Activated CD4-positive, CD25-positive, alpha-beta regulatory T cell treated with anti-CD3 and anti-CD28 coated beads, Interleukin-2, amount 50 U/mL, for 24 hours (primary cell): ENCODE measurements around the gene OR51F2.
"Not testable (repeated sequence)": the region's sequence is repeated elsewhere in the genome, so short reads cannot be mapped to it uniquely, and the experiment has no call there.

Experiments
- ATAC-seq, 2 donors: fragments of 150-1000 bp; cut with Tn5 transposase; one replicate each; pipeline ENCODE4 v1.10.0; 2021; ENCODE audit warnings: mild to moderate bottlenecking in 1 of 2, moderate library complexity in 1 of 2

The OR51F2 gene, protein sequence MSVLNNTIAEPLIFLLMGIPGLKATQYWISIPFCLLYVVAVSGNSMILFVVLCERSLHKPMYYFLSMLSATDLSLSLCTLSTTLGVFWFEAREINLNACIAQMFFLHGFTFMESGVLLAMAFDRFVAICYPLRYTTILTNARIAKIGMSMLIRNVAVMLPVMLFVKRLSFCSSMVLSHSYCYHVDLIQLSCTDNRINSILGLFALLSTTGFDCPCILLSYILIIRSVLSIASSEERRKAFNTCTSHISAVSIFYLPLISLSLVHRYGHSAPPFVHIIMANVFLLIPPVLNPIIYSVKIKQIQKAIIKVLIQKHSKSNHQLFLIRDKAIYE

DNA sequence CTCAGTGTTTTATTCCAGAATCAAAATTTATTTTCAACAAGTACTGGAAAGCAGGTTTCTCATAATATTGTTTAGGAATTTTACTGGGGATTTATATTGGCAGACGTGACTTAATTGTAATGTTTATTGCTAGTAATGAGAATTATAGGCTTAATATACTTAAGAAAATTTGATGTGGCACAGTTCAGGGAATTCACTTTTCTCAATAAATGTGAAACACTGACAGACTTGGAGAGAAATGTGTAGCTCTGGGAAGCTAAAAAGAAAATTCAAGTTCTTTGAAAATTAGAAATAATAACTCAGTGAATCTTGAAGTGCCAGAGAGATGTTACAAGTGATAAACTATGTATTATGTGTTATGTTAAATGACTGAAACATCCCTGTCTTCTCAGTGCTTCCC, at the start of gene OR51F2:
Gene OR51F2 (plus strand): TSS at position 301 of the 400 bp plus-strand sequence. CDS start 101 bp downstream, outside the sequence.
- no peak for ATAC-seq

DNA sequence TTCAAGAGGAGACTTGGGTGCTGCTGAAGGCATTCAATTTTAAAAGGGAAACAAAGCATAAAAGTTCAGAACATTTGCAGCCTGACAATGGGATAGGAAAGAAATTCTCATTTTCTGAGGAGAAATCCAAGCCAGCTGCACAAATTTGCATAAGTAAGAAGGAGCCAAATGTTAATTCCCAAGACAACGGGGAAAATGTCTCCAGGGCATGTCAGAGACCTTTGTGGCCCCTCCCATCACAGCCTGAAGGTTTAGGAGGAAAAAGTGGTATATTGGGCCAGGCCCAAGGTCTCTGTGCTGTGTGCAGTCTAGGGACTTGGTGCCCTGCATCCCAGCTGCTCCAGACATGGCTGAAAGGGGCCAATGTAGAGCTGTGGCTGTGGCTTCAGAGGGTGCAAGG, 38.7 kb upstream of the OR51F2 start:
- no peak for ATAC-seq

DNA sequence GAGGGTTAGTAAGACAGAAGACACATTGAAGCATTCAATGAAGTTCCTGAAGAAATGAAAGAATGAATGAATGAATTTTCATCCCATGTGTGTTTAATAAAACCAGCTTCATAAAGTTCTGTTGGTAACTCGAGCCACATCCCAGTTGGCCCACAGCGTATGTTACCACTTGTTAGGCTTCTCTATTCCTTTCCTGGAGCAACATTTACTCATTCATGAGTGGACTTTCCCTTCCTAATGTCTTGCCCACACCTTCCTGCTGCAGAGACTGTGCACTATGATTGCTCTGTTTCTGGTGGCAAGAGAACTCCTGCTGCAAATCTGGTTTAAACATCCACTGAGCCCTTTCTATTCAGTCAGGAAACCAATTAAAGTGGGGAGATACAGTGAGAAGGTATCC, 23.9 kb upstream of the OR51F2 start:
- no peak for ATAC-seq

DNA sequence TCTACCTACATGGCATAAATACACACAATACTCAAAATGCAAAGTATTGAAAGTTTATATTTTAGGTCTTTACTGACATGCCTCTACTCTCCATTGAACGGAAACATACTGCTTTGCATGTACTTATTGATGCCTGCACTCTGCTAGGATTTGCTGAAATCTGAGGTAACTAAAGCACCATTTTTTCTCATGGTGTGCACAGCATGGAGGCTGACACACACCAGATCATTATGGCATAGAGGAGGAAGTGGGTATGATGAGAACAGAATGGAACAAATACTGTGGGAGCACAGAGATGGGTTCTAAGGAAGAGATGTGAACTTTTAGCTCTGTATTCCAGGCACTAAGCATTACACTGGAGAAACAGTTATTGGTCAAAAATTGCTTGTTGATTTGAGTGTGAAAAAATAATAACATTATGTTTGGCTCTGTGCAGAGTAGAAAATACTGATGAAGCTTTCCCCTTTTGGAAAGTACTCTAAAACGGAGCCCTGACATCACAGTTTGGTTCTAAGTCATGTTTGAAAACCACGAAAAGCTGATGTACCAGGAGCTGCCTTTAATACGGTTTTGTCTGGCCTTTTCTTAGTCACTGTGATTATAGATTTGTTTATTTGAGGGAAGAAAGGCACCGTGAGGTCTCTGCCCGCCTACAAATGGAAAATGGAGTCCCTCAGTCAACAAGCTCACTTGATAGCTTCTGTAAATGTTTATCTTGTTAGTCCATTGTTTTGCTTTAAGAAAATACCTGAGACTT, 22.5 kb upstream of the OR51F2 start:
- ATAC-seq, result no peak

DNA sequence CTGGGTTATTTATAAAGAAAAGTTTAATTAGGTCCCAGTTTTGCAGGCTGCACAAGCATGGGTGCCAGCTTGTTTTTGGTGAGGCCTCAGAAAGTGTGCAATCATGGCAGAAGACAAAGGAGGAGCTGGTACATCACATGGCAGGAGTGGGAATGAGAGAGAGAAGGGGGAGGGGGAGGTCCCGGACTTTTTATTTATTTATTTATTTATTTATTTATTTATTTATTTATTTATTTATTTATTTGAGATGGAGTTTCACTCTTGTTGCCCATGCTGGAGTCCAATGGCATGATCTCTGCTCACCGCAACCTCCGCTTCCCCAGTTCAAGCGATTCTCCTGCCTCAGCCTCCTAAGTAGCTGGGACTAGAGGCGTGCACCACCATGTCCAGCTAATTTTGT, 19.8 kb upstream of the OR51F2 start:
- not testable (repeated sequence) for ATAC-seq

DNA sequence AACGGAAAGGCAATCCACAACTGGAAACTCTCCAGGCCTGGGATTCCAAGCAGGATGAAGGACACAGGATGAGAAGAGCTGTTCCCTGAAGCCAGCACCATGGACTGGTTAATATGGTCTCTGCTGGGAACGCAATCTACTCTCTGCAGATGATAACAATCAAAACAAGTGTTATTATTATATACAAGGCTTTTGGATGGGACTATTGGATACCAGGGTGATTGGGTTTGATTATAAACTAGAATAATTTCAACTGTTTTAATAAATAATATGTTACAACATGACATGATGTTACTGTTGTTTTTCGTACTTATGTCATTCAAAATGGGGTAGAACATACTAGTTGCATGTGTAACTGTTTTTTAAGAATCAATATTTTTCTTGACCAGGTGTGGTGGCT, 16.8 kb upstream of the OR51F2 start, which contains the start of gene OR52R1:
Gene OR52R1 (minus strand): TSS at position 101 of the 400 bp plus-strand sequence. CDS start 0 bp downstream, at position 101.
- no peak for ATAC-seq

DNA sequence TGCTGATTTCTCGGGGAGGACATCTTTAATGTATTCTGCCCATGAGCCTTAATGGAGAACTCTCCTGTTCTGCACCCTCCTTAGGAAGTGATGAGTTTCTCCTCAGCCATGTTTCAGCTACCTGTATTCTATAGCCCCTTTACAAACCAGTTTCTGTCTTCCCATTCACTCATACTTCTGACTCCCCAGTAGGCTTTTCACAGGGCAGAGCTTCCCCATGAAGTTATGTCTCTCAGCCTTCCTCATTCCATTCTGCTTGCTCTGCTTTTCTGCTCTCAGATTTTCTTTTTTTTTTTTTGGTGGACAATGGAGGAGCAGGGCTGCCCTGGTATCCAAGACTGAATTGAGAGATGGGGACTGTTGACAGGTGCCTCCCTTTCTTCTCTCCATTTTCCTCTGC, 12.6 kb upstream of the OR51F2 start:
- ATAC-seq, result no peak

DNA sequence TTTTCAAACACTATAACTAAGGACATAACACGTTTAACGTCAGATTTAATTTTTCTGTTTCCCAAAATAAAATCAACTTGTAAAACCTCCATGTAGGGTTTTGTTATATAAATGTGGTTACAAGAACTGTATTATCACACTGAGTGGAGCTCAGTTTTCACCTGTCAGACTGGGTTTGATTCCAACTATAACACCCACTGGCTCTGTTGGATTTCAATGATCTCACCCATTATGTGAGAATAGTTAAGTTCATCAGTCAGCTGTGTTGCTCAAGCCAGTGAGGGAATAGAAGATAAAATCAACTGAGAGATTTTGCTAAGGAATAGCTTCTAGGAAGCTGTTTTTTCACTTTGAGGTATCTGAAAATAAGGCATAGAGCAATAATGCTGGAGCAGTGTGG, 11.9 kb upstream of the OR51F2 start:
- no peak for ATAC-seq

DNA sequence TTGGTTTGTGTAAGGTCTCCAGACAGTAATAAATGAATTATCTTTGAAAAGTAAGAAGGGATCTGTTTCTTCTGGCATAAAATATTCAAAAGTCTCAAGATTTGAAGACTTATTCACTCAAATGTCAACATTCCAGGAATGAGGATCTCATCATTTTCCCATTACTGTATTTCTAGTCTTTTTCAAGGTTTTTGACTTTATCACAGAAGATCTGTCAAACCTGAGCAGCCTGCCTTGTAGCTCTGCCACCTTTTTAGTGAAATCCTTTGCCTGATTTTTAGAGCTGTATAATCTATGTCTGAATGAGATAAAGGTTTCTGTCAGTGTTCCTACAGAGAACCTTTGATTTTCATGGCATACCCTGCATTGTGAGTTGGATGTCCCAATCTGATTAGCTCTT, 4.0 kb downstream of the OR51F2 start:
- no peak for ATAC-seq

DNA sequence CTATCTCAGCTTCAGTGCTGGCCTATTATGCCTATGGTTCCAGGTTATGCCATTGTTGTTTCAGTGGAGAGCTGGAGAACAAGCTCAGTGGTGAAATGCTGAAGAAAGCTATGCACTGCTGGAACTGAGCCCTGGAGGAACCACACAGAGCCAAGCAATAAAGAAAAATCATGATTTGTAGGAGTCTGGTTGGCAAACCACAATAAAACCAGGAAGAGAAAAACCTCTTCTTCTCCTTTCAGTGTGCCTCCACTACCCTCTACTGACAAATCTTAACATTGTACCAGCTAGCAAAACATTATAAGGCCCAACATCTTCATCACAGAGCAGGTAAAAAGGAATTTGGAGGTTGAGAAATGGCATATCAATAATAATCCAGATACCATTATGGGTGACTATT, 5.3 kb downstream of the OR51F2 start:
- ATAC-seq, result no peak

DNA sequence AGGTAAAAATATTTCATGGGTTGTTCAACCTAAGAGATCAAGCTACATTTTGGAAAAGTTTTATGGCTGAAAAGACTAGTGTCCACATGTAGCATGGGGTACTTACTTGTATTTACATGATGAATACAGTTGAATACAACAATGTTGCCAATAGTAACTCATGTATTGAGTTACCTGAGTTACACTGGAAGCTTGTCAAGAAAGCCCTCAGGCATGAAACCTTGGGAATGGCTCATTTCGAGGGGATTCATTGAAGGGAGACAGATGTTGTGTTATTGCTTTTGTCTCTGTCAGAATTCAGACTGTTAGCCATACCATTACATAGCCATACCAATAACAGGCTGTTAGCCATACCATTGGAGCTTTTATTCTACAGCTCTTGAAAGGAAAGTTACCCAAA, 9.2 kb downstream of the OR51F2 start:
- ATAC-seq, result no peak

DNA sequence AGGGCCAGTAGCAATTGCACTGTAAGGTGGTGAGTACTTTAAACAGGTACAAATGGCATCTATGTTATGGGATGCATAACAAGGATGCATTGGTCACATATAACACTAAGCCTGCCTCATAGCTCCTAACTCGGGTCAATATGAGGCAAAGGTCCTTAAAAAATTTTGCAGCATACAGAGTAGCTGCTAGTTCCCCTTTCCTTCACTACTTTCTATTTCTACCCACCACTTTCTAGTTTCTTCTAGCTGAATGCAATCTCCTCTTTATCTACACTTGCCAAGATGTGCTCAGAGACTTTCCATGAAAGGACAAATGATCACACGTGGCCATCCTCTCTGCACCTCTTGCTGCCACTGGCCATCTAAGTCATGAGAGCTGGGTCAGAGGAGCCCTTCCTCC, 9.8 kb downstream of the OR51F2 start:
- ATAC-seq, result no peak

DNA sequence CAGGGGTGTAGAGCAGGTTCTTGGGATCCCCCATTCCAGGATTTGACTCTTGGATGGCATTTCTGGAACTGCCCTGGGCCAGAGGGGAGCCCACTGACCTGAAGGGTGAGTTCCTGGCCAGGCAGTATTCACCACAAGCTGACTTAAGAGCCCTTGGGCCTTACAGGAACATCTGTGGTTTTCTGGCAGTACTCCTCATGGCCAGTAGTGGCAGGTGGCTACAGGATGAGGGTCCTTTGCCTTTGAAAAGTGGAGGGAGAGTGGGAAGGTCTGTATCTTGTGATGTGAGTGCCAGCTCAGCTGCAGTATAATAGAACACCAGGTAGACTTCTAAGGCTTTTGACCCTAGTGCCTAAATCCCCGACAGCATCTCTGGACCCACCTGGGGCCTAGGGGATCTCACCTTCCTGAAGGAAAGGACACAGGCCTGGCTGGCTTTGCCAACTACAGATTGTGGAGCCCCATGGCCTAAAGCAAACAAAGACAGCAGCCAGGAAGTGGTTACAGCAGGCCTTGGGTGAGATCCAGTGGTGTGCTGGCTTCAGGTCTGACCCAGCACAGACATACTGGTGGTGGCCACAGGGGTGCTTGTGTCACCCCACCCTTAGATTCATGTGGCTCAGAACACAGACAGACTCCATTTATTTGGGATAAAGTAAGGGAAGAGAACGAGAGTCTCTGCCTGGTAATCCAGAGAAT, 18.9 kb downstream of the OR51F2 start:
- ATAC-seq, result no peak

DNA sequence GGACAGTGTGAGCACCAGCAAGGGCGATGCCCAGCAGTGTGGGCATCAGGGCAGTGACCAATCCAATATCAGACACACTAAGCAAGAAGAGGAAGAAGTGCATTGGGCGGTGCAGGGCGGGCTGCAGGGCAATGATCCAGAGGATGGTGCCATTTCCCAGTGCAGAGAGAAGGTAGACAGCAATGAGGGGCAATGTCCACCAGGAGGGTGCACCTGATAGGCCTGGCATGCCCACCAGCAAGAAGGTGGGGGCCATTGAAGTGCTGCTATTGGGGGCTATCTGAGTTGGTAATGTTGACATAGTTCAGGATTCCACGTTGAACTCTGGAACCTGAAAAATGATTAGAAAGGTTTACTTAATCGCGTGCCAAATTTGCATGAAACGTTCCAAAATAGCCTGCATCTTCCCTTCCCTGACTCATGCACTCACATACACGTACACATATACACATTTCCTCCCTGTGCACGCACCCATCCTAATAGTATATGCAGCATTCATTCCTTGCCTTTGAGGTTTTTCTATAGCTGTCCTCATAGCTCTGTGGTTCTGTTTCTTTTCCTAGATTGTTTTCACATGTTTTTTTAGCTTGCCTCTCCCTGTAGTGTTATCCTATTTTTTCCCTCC, 27.9 kb downstream of the OR51F2 start, which contains the start of gene OR51S1:
Gene OR51S1 (minus strand): TSS at position 301 of the 625 bp plus-strand sequence. CDS start 0 bp downstream, at position 301.
- no peak for ATAC-seq

DNA sequence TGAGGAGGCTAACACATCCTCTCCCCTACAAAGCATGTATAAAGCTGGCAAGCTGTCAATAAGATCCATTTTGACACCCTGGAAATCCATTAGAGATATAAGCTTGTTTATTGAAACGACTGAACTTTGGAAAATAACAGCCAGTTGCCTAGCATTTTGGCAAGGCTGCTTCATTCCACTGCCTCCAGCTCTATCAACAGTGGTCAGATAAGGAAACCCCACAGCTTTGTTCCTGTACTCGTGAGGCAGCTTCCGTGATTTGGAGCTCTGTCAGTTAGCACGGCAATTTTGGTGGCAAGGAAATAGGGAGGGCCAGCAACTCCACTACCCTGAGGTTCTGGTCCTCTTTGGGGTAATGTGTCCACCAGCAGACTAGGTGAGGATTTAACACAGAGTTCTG, 29.9 kb downstream of the OR51F2 start:
- no peak for ATAC-seq

DNA sequence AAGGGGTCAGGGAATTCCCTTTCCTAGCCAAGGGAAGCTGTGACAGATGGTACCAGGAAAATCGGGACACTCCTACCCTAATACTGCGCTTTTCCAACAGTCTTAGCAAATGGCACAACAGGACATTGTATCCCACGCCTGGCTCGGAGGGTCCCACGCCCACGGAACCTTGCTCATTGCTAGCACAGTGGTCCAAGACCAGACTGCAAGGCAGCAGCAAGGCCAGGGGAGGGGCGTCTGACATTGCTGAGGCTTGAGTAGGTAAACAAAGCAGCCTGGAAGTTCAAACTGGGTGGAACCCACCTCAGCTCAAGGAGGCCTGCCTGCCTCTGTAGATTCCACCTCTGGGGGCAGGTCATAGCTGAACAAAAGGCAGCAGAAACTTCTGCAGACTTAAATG, 33.2 kb downstream of the OR51F2 start:
- not testable (repeated sequence) for ATAC-seq

DNA sequence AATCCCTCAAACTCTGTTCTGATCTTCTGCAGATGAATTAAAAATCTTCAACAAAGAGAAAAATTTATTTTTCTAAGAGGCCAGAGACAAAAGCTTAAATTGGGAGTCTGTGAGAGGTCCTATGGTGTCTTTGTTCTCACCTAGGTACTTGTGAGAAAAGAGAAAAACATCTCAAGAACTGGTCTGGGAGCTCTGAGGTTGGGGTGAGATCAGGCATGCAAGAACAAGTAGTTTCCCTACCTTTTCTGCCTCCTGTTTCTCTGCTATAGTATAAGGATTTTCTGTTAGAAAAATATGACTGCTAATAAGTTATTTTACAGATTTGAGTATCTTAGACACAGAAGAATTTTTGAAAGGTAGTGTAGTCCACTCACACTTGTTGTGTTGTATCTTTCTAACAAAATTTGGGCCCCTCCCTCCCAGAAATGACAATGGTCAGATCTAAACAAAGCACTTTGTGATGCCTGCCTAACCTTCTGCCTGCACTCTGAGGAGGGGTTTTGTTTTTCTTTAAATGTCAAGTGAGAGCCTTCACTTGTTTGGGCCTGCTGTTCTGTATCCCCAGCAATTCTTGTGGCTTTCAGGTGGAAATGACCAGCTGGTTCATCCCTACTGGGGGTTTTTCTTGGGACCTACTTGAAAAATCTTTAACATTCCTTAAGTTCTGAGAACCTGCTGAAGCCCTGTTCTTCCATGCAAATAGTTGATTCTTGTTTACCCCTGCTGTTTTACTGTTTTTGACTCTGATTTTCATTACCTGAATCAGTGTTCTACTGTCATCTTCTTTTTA, 41.5 kb downstream of the OR51F2 start:
- no peak for ATAC-seq

DNA sequence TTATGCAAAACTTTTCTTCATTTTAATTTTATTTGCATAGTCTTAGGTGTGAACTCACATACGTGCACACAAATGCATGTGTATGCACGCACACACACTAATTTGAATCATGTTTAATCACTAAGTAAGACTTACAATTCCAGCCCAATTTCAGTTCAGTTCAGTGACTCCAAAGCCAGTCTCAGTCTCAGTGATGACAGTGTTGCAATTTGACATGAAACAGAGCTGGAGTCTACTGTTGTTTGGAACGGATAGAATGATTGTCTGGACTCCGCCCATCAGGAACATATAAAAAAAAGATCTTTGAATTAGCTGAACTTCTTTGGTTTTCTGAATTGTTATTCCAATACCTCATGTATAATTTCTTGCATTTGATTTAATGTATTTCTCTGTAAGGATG, 42.8 kb downstream of the OR51F2 start:
- ATAC-seq, result no peak

DNA sequence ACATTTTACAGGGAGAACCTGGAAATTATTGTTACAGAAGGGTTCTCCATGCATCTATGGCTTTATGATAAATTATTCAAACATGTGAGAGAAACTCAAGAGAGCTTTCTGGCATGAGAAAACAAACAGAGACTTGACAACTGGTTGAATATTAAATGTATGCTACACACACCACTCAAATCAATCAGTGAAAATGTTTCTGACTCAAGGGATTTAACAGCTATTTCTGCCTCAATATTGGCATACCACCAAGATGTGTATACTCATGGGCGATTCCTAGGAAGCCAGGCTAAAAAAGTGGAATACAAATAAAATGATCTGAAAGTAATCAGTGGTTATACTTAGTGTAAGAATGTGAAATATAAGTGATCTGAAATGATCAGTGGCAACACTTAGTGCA, 44.7 kb downstream of the OR51F2 start:
- ATAC-seq, result no peak
